K562 (cell line): ENCODE data around the gene TMEM132E. TPM values are rescaled to one million over a fixed set of nuclear protein-coding genes. Genes with fewer than 3 reads are reported as not detected.

ENCODE experiments used
- ATAC-seq: fragments of 200-7000 bp; cut with Tn5 transposase; 3 replicates; pipeline ENCODE4 v1.9.1; 2020; ENCODE audit warnings: moderate library complexity
- BruUV-seq: library from RNA; stranded (reverse); fragments of 400-500 nt; replicated peaks from 2 replicates; lab custom pipeline; 2021; lab: Mats Ljungman, UMichigan
- CTCF ChIA-PET: fragments of 300-600 bp; formaldehyde crosslinking; extraction: SDS; loops from one replicate; lab custom pipeline; 2021; ENCODE audit warnings: low intra/inter-chr PET ratio; lab: Yijun Ruan, JAX
- POLR2A ChIA-PET: fragments of 300-600, 350-650 bp; sonication (Branson Sonifier 250); formaldehyde crosslinking; extraction: SDS; loops from one replicate; lab custom pipeline; 2021; ENCODE audit warnings: antibody characterized with exemption, inconsistent platforms; lab: Yijun Ruan, JAX
- DNase-seq, 4 experiments: peaks; one replicate each; pipeline versions ENCODE4 v3.0.0 to v3.0.0-alpha.2; 2011 to 2018; ENCODE audit warnings: low spot score in 3 of 4, mixed read lengths in 3 of 4; ENCODE audit errors: extremely low read depth in 1 of 4
- FAIRE-seq: peaks from 2 replicates; lab custom pipeline; 2011; peaks lifted over from hg19 to GRCh38; lab: Jason Lieb, UNC
- H2AFZ ChIP-seq: 2 replicates; pipeline ENCODE4 v1.6.0; 2011; ENCODE audit warnings: low read depth, low read length, control low read depth, inconsistent platforms
- H3K27ac ChIP-seq: fragments of 200-600 bp; 3 replicates; pipeline ENCODE4 v1.8.0; 2011; ENCODE audit warnings: low read depth, mild to moderate bottlenecking, control low read depth, inconsistent platforms, low read length, moderate library complexity, mixed read lengths; ENCODE audit errors: extremely low read depth
- H3K27me3 ChIP-seq, 2 experiments: fragments of 300-600 bp in 1 of 2; 2 replicates in 1 of 2; 3 replicates in 1 of 2; pipeline versions ENCODE4 v1.6.0 to v1.8.0; 2011; ENCODE audit warnings: inconsistent platforms in 2 of 2, low read length in 2 of 2, mild to moderate bottlenecking in 1 of 2, mixed read lengths in 1 of 2, moderate library complexity in 1 of 2; ENCODE audit not compliant: control insufficient read depth in 2 of 2, insufficient read depth in 2 of 2
- H3K36me3 ChIP-seq: fragments of 300-600 bp; 3 replicates; pipeline ENCODE4 v1.8.0; 2011; ENCODE audit warnings: mild to moderate bottlenecking, low read length, inconsistent platforms; ENCODE audit not compliant: control insufficient read depth, insufficient read depth
- H3K4me1 ChIP-seq, 2 experiments: fragments of 200-600 bp in 1 of 2; replicated peaks in 1 of 2; 2 replicates in 1 of 2; 3 replicates in 1 of 2; pipeline versions ENCODE4 v1.5.1 to v1.8.0; 2011; ENCODE audit warnings: inconsistent platforms in 2 of 2, low read length in 2 of 2, mild to moderate bottlenecking in 1 of 2, mixed read lengths in 1 of 2, moderate library complexity in 1 of 2; ENCODE audit not compliant: control insufficient read depth in 2 of 2, insufficient read depth in 2 of 2
- H3K4me2 ChIP-seq: 2 replicates; pipeline ENCODE4 v1.6.1; 2011; ENCODE audit warnings: low read length, control low read depth, inconsistent platforms, mixed read lengths; ENCODE audit not compliant: insufficient read depth
- H3K4me3 ChIP-seq: fragments of 200-600 bp; sonication (generic), shearing (Covaris generic); 2 replicates; pipeline ENCODE4 v1.5.1; 2016; ENCODE audit warnings: control low read depth, inconsistent platforms
- H3K79me2 ChIP-seq: fragments of 200-600 bp; 3 replicates; pipeline ENCODE4 v1.8.0; 2011; ENCODE audit warnings: low read length, inconsistent platforms; ENCODE audit not compliant: control insufficient read depth, insufficient read depth
- H3K9ac ChIP-seq, 2 experiments: 2 replicates each; pipeline versions ENCODE4 v1.6.0 to v1.6.1; 2011; ENCODE audit warnings: low read depth in 2 of 2, low read length in 2 of 2, control low read depth in 1 of 2, inconsistent platforms in 1 of 2, mild to moderate bottlenecking in 1 of 2, mixed read lengths in 1 of 2; ENCODE audit not compliant: insufficient read depth in 1 of 2
- H3K9me1 ChIP-seq: one replicate; pipeline ENCODE4 v1.6.0; 2011; ENCODE audit warnings: inconsistent platforms, mild to moderate bottlenecking, low read length, moderate library complexity; ENCODE audit not compliant: control insufficient read depth, insufficient read depth
- H3K9me3 ChIP-seq: replicated peaks from 2 replicates; pipeline ENCODE4 v1.5.1; 2011; ENCODE audit warnings: low read depth, low read length, inconsistent platforms; ENCODE audit not compliant: control insufficient read depth, insufficient read depth
- H4K20me1 ChIP-seq: replicated peaks from 2 replicates; pipeline ENCODE4 v1.6.1; 2011; ENCODE audit warnings: low read length, inconsistent platforms, mixed read lengths; ENCODE audit not compliant: control insufficient read depth, insufficient read depth
- BHLHE40 ChIP-seq: IDR thresholded peaks from 2 replicates; pipeline ENCODE4 v1.6.1; 2011; ENCODE audit warnings: low read length, improper control_type of control experiment
- CCNT2 ChIP-seq: IDR thresholded peaks from 2 replicates; pipeline ENCODE4 v1.6.1; 2011; ENCODE audit warnings: borderline replicate concordance, low read depth, mild to moderate bottlenecking, moderate library complexity, mixed read lengths, low read length; ENCODE audit not compliant: insufficient read length; ENCODE audit errors: extremely low read depth
- HMGN3 ChIP-seq: IDR thresholded peaks from 2 replicates; pipeline ENCODE4 v1.6.1; 2011; ENCODE audit warnings: borderline replicate concordance, low read depth, mild to moderate bottlenecking, mixed read lengths, low read length; ENCODE audit not compliant: insufficient read length; ENCODE audit errors: extremely low read depth
- JUN ChIP-seq, 2 experiments: sonication (generic) in 1 of 2; formaldehyde crosslinking in 1 of 2; IDR thresholded peaks; 2 replicates each; pipeline versions ENCODE4 v1.6.1 to v1.8.0; 2012 to 2022; ENCODE audit warnings: borderline replicate concordance in 2 of 2, mild to moderate bottlenecking in 2 of 2, improper control_type of control experiment in 1 of 2, low read depth in 1 of 2, low read length in 1 of 2, missing genetic modification reagents in 1 of 2
- NR2F6 ChIP-seq: fragments of 450-650 bp; formaldehyde crosslinking; IDR thresholded peaks from 2 replicates; pipeline ENCODE4 v1.4.0; 2020; ENCODE audit warnings: mild to moderate bottlenecking
- OTX1 ChIP-seq: fragments of 450-650 bp; formaldehyde crosslinking; IDR thresholded peaks from 2 replicates; pipeline ENCODE4 v1.4.0; 2022; ENCODE audit warnings: mild to moderate bottlenecking
- REST ChIP-seq, 2 experiments: fragments of 450-650 bp; formaldehyde crosslinking in 1 of 2; IDR thresholded peaks; 2 replicates each; pipeline versions ENCODE4 v1.4.0 to v1.6.1; 2014 to 2020; ENCODE audit warnings: mild to moderate bottlenecking in 2 of 2, borderline replicate concordance in 1 of 2, low read depth in 1 of 2
- SMAD4 ChIP-seq: fragments of 250-450 bp; sonication (Bioruptor Pico); conservative IDR thresholded peaks from 2 replicates; pipeline ENCODE4 v1.8.0; 2021; ENCODE audit warnings: inconsistent platforms, mild to moderate bottlenecking, moderate library complexity
- SMARCA5 ChIP-seq: fragments of 450-650 bp; IDR thresholded peaks from 2 replicates; pipeline ENCODE4 v1.6.1; 2016
- TCF7 ChIP-seq: sonication (generic); IDR thresholded peaks from 2 replicates; pipeline ENCODE4 v1.6.1; 2016; ENCODE audit warnings: antibody characterized with exemption, borderline replicate concordance
- TRIM24 ChIP-seq, 2 experiments: fragments of 450-650 bp; IDR thresholded peaks; 2 replicates each; pipeline ENCODE4 v1.6.1; 2016
- VEZF1 ChIP-seq: fragments of 200-800 bp; sonication (Bioruptor generic); IDR thresholded peaks from 2 replicates; pipeline ENCODE4 v1.6.1; 2017; ENCODE audit warnings: missing genetic modification characterization, missing compliant biosample characterization
- ZNF584 ChIP-seq: fragments of 200-800 bp; sonication (Bioruptor generic); IDR thresholded peaks from 2 replicates; pipeline ENCODE4 v1.6.1; 2016; ENCODE audit warnings: low read depth, mild to moderate bottlenecking, missing genetic modification characterization, missing compliant biosample characterization
- WGBS: fragments of 100-300 bp; shearing (Covaris generic); methylation state at CpG from one replicate; pipeline ENCODE4 v1.1.6; 2016; ENCODE audit warnings: low coverage, mixed read lengths; ENCODE audit not compliant: insufficient coverage; ENCODE audit errors: missing lambda C conversion rate; 5-methylcytosine and 5-hydroxymethylcytosine counted together
- in situ Hi-C: fragments of 300-500 bp; cut with MboI; formaldehyde crosslinking; loops from 4 replicates; pipeline ENCODE4 v1.15.0; 2018; ENCODE audit warnings: inconsistent platforms, mixed read lengths
- intact Hi-C: fragments of 100-400 bp; cut with micrococcal nuclease; formaldehyde crosslinking; loops from 2 replicates; pipeline ENCODE4 v1.14.2; 2022
- polyA plus RNA-seq, 8 experiments: library from polyadenylated mRNA; depleted of rRNA in 4 of 8; stranded (reverse) in 5 of 8; unstranded in 3 of 8; fragments of >200 nt; fragmentation: Nextera tagmentation in 2 of 8; fragmentation: Illumina TruSeq in 1 of 8; extraction: Ambion mirVana in 2 of 8; extraction: Trizol in 1 of 8; gene quantifications; 2 replicates each; pipeline versions ENCODE4 v1.2.1 to v1.2.3, GENCODE V29; 2011 to 2014; ENCODE audit warnings: inconsistent platforms in 1 of 8, missing spikeins in 1 of 8
- total RNA-seq, 7 experiments: library from RNA; depleted of rRNA in 6 of 7; stranded (reverse); fragments of >200 nt in 6 of 7; fragmentation: Illumina TruSeq in 2 of 7; extraction: Trizol in 2 of 7; gene quantifications; 2 replicates each; pipeline versions ENCODE4 v1.2.1 to v1.2.3, GENCODE V29; 2011 to 2021; ENCODE audit warnings: low replicate concordance in 1 of 7

The TMEM132E gene
- total and polyA plus RNA-seq, 9 of the 15 experiments (the other 6 are each of a cell fraction or from before 2014, with no cell fraction given) = not detected

GRCh38 chr17:34566873-34567272, 12.5 kb upstream of the TMEM132E start:
- FAIRE-seq (no peak), DNase-seq (no peak), ATAC-seq (no peak)
- Histone ChIP-seq H3K27me3 (peaks cover 0 to 9% of the 10 kb centered on the region in 2 experiments; a peak in 2 of 5 replicates), H3K9me3 (no peaks in the 10 kb centered on the region), H3K79me2 (no peaks in the 10 kb centered on the region), H3K4me1 (no peaks in the 10 kb centered on the region; a peak in 1 of 5 replicates), H3K4me3 (no peak overlapping the region), H3K36me3 (no peaks in the 10 kb centered on the region), H3K9ac (no peak overlapping the region), H2AFZ (no peak overlapping the region), H3K4me2 (no peak overlapping the region), H4K20me1 (peaks cover 4% of the 10 kb centered on the region; the same call in 1 of the 2 replicates), H3K9me1 (no peaks in the 10 kb centered on the region), H3K27ac (no peak overlapping the region)
- BruUV-seq = no TSS peak
- 0% methylated on average over 2 of the region's 2 CpGs for WGBS
- intact Hi-C loops (no loop called here), in situ Hi-C loops (no loop called here)
- ChIA-PET CTCF (no interaction called here), POLR2A (interaction anchor here (0.8 kb wide), 1 partner anchor 20 kb away, joined by 3 read pairs; no protein-coding TSS in a partner anchor)
- TF ChIP-seq REST (IDR thresholded peaks at IDR 0.05; ENCODE audit: borderline replicate concordance) (no peak), REST (CRISPR knock-in tag; IDR thresholded peaks at IDR 0.05; ENCODE audit: low read depth) (no peak), OTX1 (no peak), NR2F6 (CRISPR knock-in tag) (no peak), SMAD4 (no peak), TCF7 (no peak), HMGN3 (no peak), CCNT2 (no peak), TRIM24 (IDR thresholded peaks at IDR 0.05) (no peak), JUN (IDR thresholded peaks at IDR 0.05; ENCODE audit: borderline replicate concordance, low read depth, low read length) (no peak), JUN (CRISPR knock-in tag; IDR thresholded peaks at IDR 0.05; ENCODE audit: borderline replicate concordance) (no peak), SMARCA5 (no peak), BHLHE40 (no peak), ZNF584 (CRISPR knock-in tag) (no peak), VEZF1 (CRISPR knock-in tag) (no peak)
